Measurements from ENCODE around the gene CTNND1. TPM values are rescaled to one million over a fixed set of nuclear protein-coding genes. Genes with fewer than 3 reads are reported as not detected.

Gene CTNND1
- total and polyA plus RNA-seq, 2 of the 8 experiments (the other 6 are each of a cell fraction or from before 2014, with no cell fraction given), result 91.9 to 164 TPM

GRCh38 chr11:57741132-57742086 is 20.2 kb upstream of the CTNND1 start, which contains the start of gene SELENOH (continued):
- peak; percentile 87 for TF ChIP-seq ASH2L (IDR thresholded peaks at IDR 0.05; ENCODE audit: low read length)
- no peak for TF ChIP-seq BACH1 (IDR thresholded peaks at IDR 0.05; ENCODE audit: low read length)
- TF ChIP-seq RAD21 (IDR thresholded peaks at IDR 0.05 in 1 of 2, conservative IDR thresholded peaks at IDR 0.05 in 1 of 2; ENCODE audit: low read depth in 2 of 2, low read length in 2 of 2), result peak; percentile 18 to 19; a peak in 3 of 4 replicates
- peak; percentile 93 for TF ChIP-seq SP1 (IDR thresholded peaks at IDR 0.05; ENCODE audit: low read depth, low read length)
- peak; percentile 91 to 98; a peak in 3 of 4 replicates for TF ChIP-seq SIN3A (conservative IDR thresholded peaks at IDR 0.05 in 1 of 2, IDR thresholded peaks at IDR 0.05 in 1 of 2; ENCODE audit: low read depth in 1 of 2, low read length in 2 of 2)
- TF ChIP-seq GTF2F1 (IDR thresholded peaks at IDR 0.05; ENCODE audit: borderline replicate concordance, low read depth, low read length), result peak; percentile 61
- TF ChIP-seq NANOG (IDR thresholded peaks at IDR 0.05; ENCODE audit: insufficient read depth, low read depth, low read length, poor library complexity, severe bottlenecking), result no peak
- peak; percentile 84 for TF ChIP-seq JUND (IDR thresholded peaks at IDR 0.05; ENCODE audit: low read length)
- TF ChIP-seq JUN (IDR thresholded peaks at IDR 0.05; ENCODE audit: low read depth, low read length), result no peak
- no peak for TF ChIP-seq EGR1 (IDR thresholded peaks at IDR 0.05; ENCODE audit: borderline replicate concordance, low read depth, low read length)
- TF ChIP-seq ZNF274 (IDR thresholded peaks at IDR 0.05; ENCODE audit: borderline replicate concordance, extremely low read depth, low read length), result no peak
- TF ChIP-seq MAFK (IDR thresholded peaks at IDR 0.05; ENCODE audit: low read depth, low read length), result no peak; the same call in 1 of the 2 replicates
- TF ChIP-seq POU5F1 (IDR thresholded peaks at IDR 0.05; ENCODE audit: low read depth, low read length), result no peak
- peak; percentile 61 for TF ChIP-seq SIX5 (IDR thresholded peaks at IDR 0.05; ENCODE audit: low read depth, low read length)
- peak; percentile 91 for TF ChIP-seq USF2 (IDR thresholded peaks at IDR 0.05; ENCODE audit: low read length)
- TF ChIP-seq RXRA (IDR thresholded peaks at IDR 0.05; ENCODE audit: insufficient read depth, low read depth, low read length), result no peak
- peak; percentile 83; the same call in 1 of the 2 replicates for TF ChIP-seq RFX5 (IDR thresholded peaks at IDR 0.05; ENCODE audit: borderline replicate concordance, low read depth, low read length)
- peak; percentile 41 to 54; a peak in 1 of 4 replicates for TF ChIP-seq HDAC2 (IDR thresholded peaks at IDR 0.05; ENCODE audit: borderline replicate concordance in 1 of 2, low read depth in 2 of 2, low read length in 2 of 2)
- no peak for TF ChIP-seq RNF2 (IDR thresholded peaks at IDR 0.05; ENCODE audit: borderline replicate concordance, low read depth, low read length, missing control alignments, poor library complexity, severe bottlenecking)
- TF ChIP-seq CREB1 (IDR thresholded peaks at IDR 0.05), result peak; percentile 74
- TF ChIP-seq BRCA1 (IDR thresholded peaks at IDR 0.05; ENCODE audit: low read depth, low read length), result peak; percentile 58; the same call in 1 of the 2 replicates
- no peak for TF ChIP-seq SIRT6 (IDR thresholded peaks at IDR 0.05; ENCODE audit: low read length)
